Thymus (tissue), 11 donors: ENCODE results near the gene EML6. TPM values are rescaled to one million over a fixed set of nuclear protein-coding genes. Genes with fewer than 3 reads are reported as not detected.

Source experiments
- DNase-seq, 9 donors: peaks; one replicate each; pipeline ENCODE4 v3.0.0-alpha.2; 2013; ENCODE audit warnings: low spot score in 9 of 9, low read depth in 6 of 9, missing footprints in 1 of 9
- H3K27ac ChIP-seq, 2 donors: one replicate each; pipeline ENCODE4 v1.5.1; 2013; ENCODE audit warnings: control low read depth in 1 of 2, low read depth in 1 of 2, low read length in 1 of 2, mild to moderate bottlenecking in 1 of 2, moderate library complexity in 1 of 2
- H3K27me3 ChIP-seq, 2 donors: one replicate each; pipeline ENCODE4 v1.5.1; 2013; ENCODE audit warnings: low read length in 1 of 2; ENCODE audit not compliant: control insufficient read depth in 2 of 2, insufficient read depth in 1 of 2
- H3K36me3 ChIP-seq, 2 donors: one replicate each; pipeline ENCODE4 v1.5.1; 2013; ENCODE audit warnings: low read length in 1 of 2, mild to moderate bottlenecking in 1 of 2, moderate library complexity in 1 of 2; ENCODE audit not compliant: control insufficient read depth in 2 of 2, insufficient read depth in 2 of 2
- H3K4me1 ChIP-seq, 2 donors: one replicate each; pipeline ENCODE4 v1.5.1; 2013; ENCODE audit warnings: low read length in 2 of 2; ENCODE audit not compliant: control insufficient read depth in 2 of 2, insufficient read depth in 2 of 2
- H3K4me3 ChIP-seq, 2 donors: one replicate each; pipeline ENCODE4 v1.5.1; 2013; ENCODE audit warnings: low read length in 2 of 2, control low read depth in 1 of 2, mild to moderate bottlenecking in 1 of 2
- H3K9me3 ChIP-seq, 2 donors: one replicate each; pipeline ENCODE4 v1.5.1; 2013; ENCODE audit warnings: low read length in 1 of 2, mild to moderate bottlenecking in 1 of 2; ENCODE audit not compliant: control insufficient read depth in 2 of 2, insufficient read depth in 1 of 2
- WGBS: extraction: QIAGEN DNeasy Blood & Tissue Kit; methylation state at CpG from one replicate; pipeline ENCODE4 v1.1.7; 2013; 5-methylcytosine and 5-hydroxymethylcytosine counted together
- polyA plus RNA-seq: library from polyadenylated mRNA; stranded (reverse); fragments of 200-250 nt; gene quantifications from one replicate; pipeline ENCODE4 v1.2.3, GENCODE V29; 2013
- total RNA-seq: library from RNA; stranded (reverse); fragments of 120-200 nt; gene quantifications from one replicate; pipeline ENCODE4 v1.2.4, GENCODE V29; 2013
- donor health status: healthy.

The EML6 gene
- total and polyA plus RNA-seq, 2 donors = 1.2 to 3.4 TPM

GRCh38 chr2:54714996-54715395 is 8.5 kb upstream of the EML6 start:
- Histone ChIP-seq H3K36me3 (no peaks in the 10 kb centered on the region), H3K4me3 (no peak overlapping the region), H3K27ac (no peak overlapping the region), H3K9me3 (no peaks in the 10 kb centered on the region), H3K4me1 (no peaks in the 10 kb centered on the region), H3K27me3 (peaks cover 1 to 8% of the 10 kb centered on the region in 2 donors)
- 86% methylated on average over 4 of the region's 4 CpGs for WGBS
- DNase-seq = no peak

- Histone ChIP-seq H3K4me1 (no peaks in the 10 kb centered on the region), H3K4me3 (no peak overlapping the region), H3K27ac (no peak overlapping the region), H3K36me3 (no peaks in the 10 kb centered on the region), H3K9me3 (no peaks in the 10 kb centered on the region), H3K27me3 (peaks cover 0 to 6% of the 10 kb centered on the region in 2 donors)
- DNase-seq = no peak
Observed at GRCh38 chr2:54716375-54716774, 7.1 kb upstream of the EML6 start.

- peaks cover 10 to 14% of the 10 kb centered on the region in 2 donors for H3K4me1 ChIP-seq
- no peaks in the 10 kb centered on the region for H3K36me3 ChIP-seq
- peaks cover 8 to 24% of the 10 kb centered on the region in 2 donors for H3K27me3 ChIP-seq
- no peak for DNase-seq
- WGBS = 93% methylated on average over 2 of the region's 2 CpGs
- H3K27ac ChIP-seq = no peak overlapping the region
- H3K4me3 ChIP-seq = no peak overlapping the region
- H3K9me3 ChIP-seq = no peaks in the 10 kb centered on the region
Observed at GRCh38 chr2:54720563-54720962, 2.9 kb upstream of the EML6 start.

- H3K4me3 ChIP-seq = peak overlapping the region; percentile 78 to 80
- H3K27me3 ChIP-seq = peaks cover 15 to 41% of the 10 kb centered on the region in 2 donors
- no peak overlapping the region for H3K27ac ChIP-seq
- WGBS = 20% methylated on average over 10 of the region's 10 CpGs
- H3K4me1 ChIP-seq = peaks cover 10 to 14% of the 10 kb centered on the region in 2 donors
- no peaks in the 10 kb centered on the region for H3K9me3 ChIP-seq
- no peaks in the 10 kb centered on the region for H3K36me3 ChIP-seq
- DNase-seq = peak in 1 of 9 donors; percentile 0
Observed at GRCh38 chr2:54722641-54723040, 821 bp upstream of the EML6 start.

- DNase-seq = peak in 2 of 9 donors; percentile 1 to 21
Observed at GRCh38 chr2:54723996-54724559, 616 bp downstream of the EML6 start.

GRCh38 chr2:54724560-54725342 is 1.3 kb downstream of the EML6 start:
- DNase-seq = peak in 4 of 9 donors; percentile 18 to 57 (median 20)

More at GRCh38 chr2:54723996-54724559, 616 bp downstream of the EML6 start:
- Histone ChIP-seq H3K27ac (no peak overlapping the region), H3K36me3 (no peaks in the 10 kb centered on the region), H3K4me3 (peak overlapping the region; percentile 78 to 80), H3K9me3 (no peaks in the 10 kb centered on the region), H3K27me3 (peaks cover 15 to 41% of the 10 kb centered on the region in 2 donors), H3K4me1 (peaks cover 10 to 14% of the 10 kb centered on the region in 2 donors)
- under 1% methylated on average over 23 of the region's 23 CpGs for WGBS

GRCh38 chr2:54725343-54726099 is 2.1 kb downstream of the EML6 start:
- Histone ChIP-seq H3K27me3 (peaks cover 15 to 35% of the 10 kb centered on the region in 2 donors), H3K36me3 (no peaks in the 10 kb centered on the region), H3K27ac (no peak overlapping the region), H3K4me3 (peak overlapping the region in 1 of 2 donors; percentile 78), H3K4me1 (peaks cover 10 to 14% of the 10 kb centered on the region in 2 donors), H3K9me3 (no peaks in the 10 kb centered on the region)
- no peak for DNase-seq
- 59% methylated on average over 8 of the region's 8 CpGs for WGBS

More at GRCh38 chr2:54724560-54725342, 1.3 kb downstream of the EML6 start:
- no peaks in the 10 kb centered on the region for H3K9me3 ChIP-seq
- 3% methylated on average over 87 of the region's 87 CpGs for WGBS
- H3K27me3 ChIP-seq = peaks cover 15 to 38% of the 10 kb centered on the region in 2 donors
- peak overlapping the region; percentile 78 to 80 for H3K4me3 ChIP-seq
- H3K36me3 ChIP-seq = no peaks in the 10 kb centered on the region
- peaks cover 10 to 14% of the 10 kb centered on the region in 2 donors for H3K4me1 ChIP-seq
- no peak overlapping the region for H3K27ac ChIP-seq

- Histone ChIP-seq H3K4me1 (peaks cover 10 to 14% of the 10 kb centered on the region in 2 donors), H3K9me3 (no peaks in the 10 kb centered on the region), H3K27me3 (peaks cover 15 to 35% of the 10 kb centered on the region in 2 donors), H3K36me3 (no peaks in the 10 kb centered on the region), H3K27ac (no peak overlapping the region), H3K4me3 (no peak overlapping the region)
- DNase-seq = no peak
- 96% methylated on average over 1 of the region's 1 CpG for WGBS
Observed at GRCh38 chr2:54726431-54726830, 3.0 kb downstream of the EML6 start.

GRCh38 chr2:54726940-54727339 is 3.5 kb downstream of the EML6 start:
- peaks cover 10 to 14% of the 10 kb centered on the region in 2 donors for H3K4me1 ChIP-seq
- H3K9me3 ChIP-seq = no peaks in the 10 kb centered on the region
- no peak for DNase-seq
- H3K36me3 ChIP-seq = no peaks in the 10 kb centered on the region
- H3K4me3 ChIP-seq = no peak overlapping the region
- WGBS = 93% methylated on average over 2 of the region's 2 CpGs
- H3K27me3 ChIP-seq = peaks cover 15 to 35% of the 10 kb centered on the region in 2 donors
- no peak overlapping the region for H3K27ac ChIP-seq
